Neural progenitor cell (in vitro differentiated cells): ENCODE data around the gene ZNF783. TPM values are rescaled to one million over a fixed set of nuclear protein-coding genes. Genes with fewer than 3 reads are reported as not detected.

Source experiments
- DNase-seq: peaks from one replicate; pipeline ENCODE4 v3.0.0-alpha.2; 2016; ENCODE audit warnings: low spot score
- H2AFZ ChIP-seq: fragments of 200-600 bp; sonication (generic); replicated peaks from 2 replicates; pipeline ENCODE4 v1.6.1; 2016; ENCODE audit warnings: antibody characterized with exemption
- H3F3A ChIP-seq: fragments of 200-600 bp; sonication (generic); 2 replicates; pipeline ENCODE4 v1.6.1; 2016; ENCODE audit warnings: antibody characterized with exemption, low read depth
- H3K27ac ChIP-seq: fragments of 200-600 bp; sonication (generic); 2 replicates; pipeline ENCODE4 v1.5.1; 2016; ENCODE audit warnings: mild to moderate bottlenecking
- H3K27me3 ChIP-seq: fragments of 200-600 bp; sonication (generic); 2 replicates; pipeline ENCODE4 v1.6.1; 2016; ENCODE audit warnings: mild to moderate bottlenecking, moderate library complexity
- H3K36me3 ChIP-seq: fragments of 200-600 bp; sonication (generic); 2 replicates; pipeline ENCODE4 v1.5.1; 2016
- H3K4me1 ChIP-seq: fragments of 200-600 bp; sonication (generic); 2 replicates; pipeline ENCODE4 v1.6.1; 2016; ENCODE audit warnings: mixed run types
- H3K4me2 ChIP-seq: fragments of 200-600 bp; sonication (generic); 2 replicates; pipeline ENCODE4 v1.6.1; 2016
- H3K4me3 ChIP-seq: fragments of 200-600 bp; sonication (generic); 2 replicates; pipeline ENCODE4 v1.5.1; 2016
- H3K79me2 ChIP-seq: fragments of 200-600 bp; sonication (generic); 2 replicates; pipeline ENCODE4 v1.6.1; 2016; ENCODE audit warnings: low read depth
- H3K9ac ChIP-seq: fragments of 200-600 bp; sonication (generic); 2 replicates; pipeline ENCODE4 v1.6.1; 2016
- H3K9me3 ChIP-seq: fragments of 200-600 bp; sonication (generic); 2 replicates; pipeline ENCODE4 v1.5.1; 2016; ENCODE audit warnings: low read depth
- H4K20me1 ChIP-seq: fragments of 200-600 bp; sonication (generic); 2 replicates; pipeline ENCODE4 v1.6.1; 2016; ENCODE audit warnings: low read depth
- H3K27ac Mint-ChIP-seq: 3 replicates; pipeline ENCODE4 v1.8.0; 2021; ENCODE audit warnings: mixed read lengths
- H3K27me3 Mint-ChIP-seq: 2 replicates; pipeline ENCODE4 v1.8.0; 2022; ENCODE audit warnings: low read depth, mild to moderate bottlenecking, inconsistent platforms, moderate library complexity, mixed read lengths; ENCODE audit not compliant: insufficient read depth
- H3K36me3 Mint-ChIP-seq: 3 replicates; pipeline ENCODE4 v1.8.0; 2021; ENCODE audit warnings: mixed read lengths
- H3K4me1 Mint-ChIP-seq: 3 replicates; pipeline ENCODE4 v1.8.0; 2021; ENCODE audit warnings: mixed read lengths
- H3K4me3 Mint-ChIP-seq: 3 replicates; pipeline ENCODE4 v1.8.0; 2021; ENCODE audit warnings: mild to moderate bottlenecking, moderate library complexity, mixed read lengths
- H3K9me3 Mint-ChIP-seq: 3 replicates; pipeline ENCODE4 v1.8.0; 2020; ENCODE audit warnings: mixed read lengths
- CTCF ChIP-seq: fragments of 200-600 bp; sonication (generic); IDR thresholded peaks from 2 replicates; pipeline ENCODE4 v1.5.1; 2017; ENCODE audit warnings: antibody characterized with exemption, mild to moderate bottlenecking
- EZH2 ChIP-seq: fragments of 200-600 bp; sonication (generic); IDR thresholded peaks from 2 replicates; pipeline ENCODE4 v1.6.1; 2017; ENCODE audit warnings: antibody characterized with exemption, mild to moderate bottlenecking, moderate library complexity
- EZH2phosphoT487 ChIP-seq: fragments of 200-600 bp; sonication (generic); IDR thresholded peaks from 2 replicates; pipeline ENCODE4 v1.6.1; 2017; ENCODE audit warnings: antibody characterized with exemption
- total RNA-seq: library from RNA; depleted of rRNA; stranded (reverse); fragments of >200 nt; gene quantifications from 2 replicates; pipeline ENCODE4 v1.2.3, GENCODE V29; 2015; ENCODE audit warnings: low replicate concordance

ZNF783 gene
- total RNA-seq, 1 donor from 2014 or later = 5.5 TPM

GRCh38 chr7:149289262-149289661 is 27.3 kb downstream of the ZNF783 start:
- Histone ChIP-seq H3K9me3 (no peaks in the 10 kb centered on the region), H3K4me1 (no peaks in the 10 kb centered on the region), H3K9ac (no peak overlapping the region), H3F3A (peaks cover 3% of the 10 kb centered on the region), H3K79me2 (no peaks in the 10 kb centered on the region), H3K27me3 (peaks cover 14% of the 10 kb centered on the region), H4K20me1 (no peaks in the 10 kb centered on the region), H2AFZ (no peak overlapping the region), H3K27ac (no peak overlapping the region), H3K36me3 (no peaks in the 10 kb centered on the region), H3K4me3 (no peak overlapping the region), H3K4me2 (no peak overlapping the region)
- no peak overlapping the region for H3K27ac Mint-ChIP-seq
- no peak for DNase-seq
- peaks cover 9% of the 10 kb centered on the region for H3K4me1 Mint-ChIP-seq
- H3K9me3 Mint-ChIP-seq = no peaks in the 10 kb centered on the region
- H3K4me3 Mint-ChIP-seq = no peak overlapping the region
- TF ChIP-seq EZH2 (no peak), EZH2phosphoT487 (no peak), CTCF (no peak)
- peaks cover 4% of the 10 kb centered on the region for H3K36me3 Mint-ChIP-seq
- peaks cover 13% of the 10 kb centered on the region for H3K27me3 Mint-ChIP-seq

DNA sequence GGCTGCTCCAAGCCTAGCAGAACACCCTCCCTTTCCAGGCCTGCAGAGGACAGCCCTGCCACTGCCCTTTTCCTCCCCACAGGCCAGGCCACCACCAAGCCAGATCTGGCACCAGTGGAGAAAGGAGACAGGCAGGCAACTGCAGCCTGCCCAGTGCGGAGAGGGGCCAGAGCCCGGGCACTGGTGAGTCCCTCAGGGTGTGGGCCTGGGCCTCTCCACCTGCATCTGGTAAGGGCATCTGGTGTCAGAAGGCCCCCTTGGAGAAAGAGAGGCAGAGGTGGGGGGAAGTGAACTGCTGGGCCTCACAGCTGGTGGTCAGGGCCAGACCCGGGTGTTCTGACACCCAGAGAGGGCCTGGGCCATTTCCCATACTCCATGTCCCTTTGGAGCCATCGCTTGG is 27.9 kb downstream of the ZNF783 start:
- no peak for DNase-seq
- Histone ChIP-seq H3K4me1 (no peaks in the 10 kb centered on the region), H3K79me2 (no peaks in the 10 kb centered on the region), H3K4me2 (no peak overlapping the region), H3K27ac (no peak overlapping the region), H3K4me3 (no peak overlapping the region), H3K36me3 (no peaks in the 10 kb centered on the region), H2AFZ (no peak overlapping the region), H4K20me1 (no peaks in the 10 kb centered on the region), H3K9me3 (no peaks in the 10 kb centered on the region), H3F3A (no peaks in the 10 kb centered on the region), H3K9ac (no peak overlapping the region), H3K27me3 (peaks cover 9% of the 10 kb centered on the region)
- TF ChIP-seq EZH2 (no peak), CTCF (no peak), EZH2phosphoT487 (no peak)
- Mint-ChIP-seq H3K36me3 (peaks cover 4% of the 10 kb centered on the region), H3K27me3 (peaks cover 13% of the 10 kb centered on the region), H3K4me3 (no peak overlapping the region), H3K9me3 (no peaks in the 10 kb centered on the region), H3K4me1 (peaks cover 9% of the 10 kb centered on the region), H3K27ac (no peak overlapping the region)

DNA sequence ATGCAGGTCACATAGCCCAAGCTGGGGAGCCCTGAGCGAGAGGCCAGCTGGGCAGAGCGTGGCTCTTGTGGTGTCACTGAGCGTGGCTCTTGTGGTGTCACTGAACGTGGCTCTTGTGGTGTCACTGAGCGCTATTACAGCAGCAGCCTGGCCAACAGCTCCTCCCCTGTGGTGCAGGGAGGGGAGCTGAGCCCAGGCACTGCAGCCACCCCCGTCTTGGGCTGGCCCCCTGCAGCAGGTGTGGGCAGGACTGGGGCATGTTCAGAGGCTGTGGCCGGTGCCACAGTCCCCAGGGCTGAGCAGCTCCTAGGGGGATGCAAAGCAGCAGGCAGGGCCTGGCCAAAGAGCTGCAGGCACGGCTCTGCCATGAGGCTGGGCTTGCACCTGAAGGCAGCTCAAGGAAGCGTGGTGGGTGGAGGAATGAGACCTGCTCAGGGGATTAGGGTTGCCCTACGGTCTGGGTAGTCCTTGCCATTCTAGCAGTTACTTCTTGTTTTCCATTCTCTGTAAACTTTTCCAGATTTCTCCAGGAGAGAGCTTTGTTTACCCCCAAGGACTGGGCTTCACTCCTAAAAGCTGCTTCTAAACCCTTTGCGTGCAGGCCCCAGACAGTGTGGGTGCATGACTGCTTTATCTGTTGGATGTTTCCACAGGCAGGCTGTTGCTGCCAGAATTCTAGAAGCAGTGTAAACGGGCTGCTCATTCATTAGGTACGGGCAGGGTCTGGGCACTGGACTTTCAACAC is 29.2 kb downstream of the ZNF783 start:
- peaks cover 6% of the 10 kb centered on the region for H3K27me3 Mint-ChIP-seq
- H4K20me1 ChIP-seq = no peaks in the 10 kb centered on the region
- H3K27me3 ChIP-seq = no peaks in the 10 kb centered on the region
- peaks cover 2% of the 10 kb centered on the region for H3K4me1 Mint-ChIP-seq
- H3K4me3 Mint-ChIP-seq = no peak overlapping the region
- TF ChIP-seq CTCF = no peak
- TF ChIP-seq EZH2 = no peak
- TF ChIP-seq EZH2phosphoT487 = no peak
- no peaks in the 10 kb centered on the region for H3K36me3 ChIP-seq
- H3K4me3 ChIP-seq = no peak overlapping the region
- H3F3A ChIP-seq = no peaks in the 10 kb centered on the region
- no peak for DNase-seq
- H3K27ac ChIP-seq = no peak overlapping the region
- H3K27ac Mint-ChIP-seq = no peak overlapping the region
- H3K79me2 ChIP-seq = no peaks in the 10 kb centered on the region
- no peak overlapping the region for H2AFZ ChIP-seq
- H3K9me3 ChIP-seq = no peaks in the 10 kb centered on the region
- no peak overlapping the region for H3K9ac ChIP-seq
- H3K4me1 ChIP-seq = no peaks in the 10 kb centered on the region
- H3K9me3 Mint-ChIP-seq = no peaks in the 10 kb centered on the region
- no peak overlapping the region for H3K4me2 ChIP-seq
- H3K36me3 Mint-ChIP-seq = peaks cover 4% of the 10 kb centered on the region
